SK-N-SH treated with all-trans-retinoic acid at 6 μM for 48 hours (cell line): ENCODE measurements around the gene PAIP1.
"Not testable (repeated sequence)": the region's sequence is repeated elsewhere in the genome, so short reads cannot be mapped to it uniquely, and the experiment has no call there.

Experiments used
- BACH2 ChIP-seq: fragments of 250-450 bp; sonication (Bioruptor Pico); IDR thresholded peaks from 2 replicates; pipeline ENCODE4 v1.9.0; 2021; ENCODE audit warnings: mild to moderate bottlenecking, borderline replicate concordance
- ISL1 ChIP-seq: fragments of 250-450 bp; sonication (Bioruptor Pico); IDR thresholded peaks from 2 replicates; pipeline ENCODE4 v2.1.2; 2022; ENCODE audit warnings: mild to moderate bottlenecking, moderate library complexity
- PATZ1 ChIP-seq: fragments of 250-450 bp; sonication (Bioruptor Pico); IDR thresholded peaks from 2 replicates; pipeline ENCODE4 v1.8.0; 2020; ENCODE audit warnings: mild to moderate bottlenecking, moderate library complexity, borderline replicate concordance
- SNAI2 ChIP-seq: fragments of 250-450 bp; sonication (Bioruptor Pico); IDR thresholded peaks from 2 replicates; pipeline ENCODE4 v1.5.0; 2020; ENCODE audit warnings: mild to moderate bottlenecking, moderate library complexity
- ZC3H10 ChIP-seq: fragments of 250-450 bp; sonication (Bioruptor Pico); IDR thresholded peaks from 2 replicates; pipeline ENCODE4 v1.5.1; 2021; ENCODE audit warnings: mild to moderate bottlenecking, moderate library complexity
- ZFP3 ChIP-seq: fragments of 250-450 bp; sonication (Bioruptor Pico); IDR thresholded peaks from 2 replicates; pipeline ENCODE4 v1.5.0; 2020; ENCODE audit warnings: mild to moderate bottlenecking, moderate library complexity
- ZNF70 ChIP-seq: fragments of 450-650 bp; formaldehyde crosslinking; IDR thresholded peaks from 2 replicates; pipeline ENCODE4 v1.5.0; 2020; ENCODE audit warnings: mild to moderate bottlenecking, moderate library complexity

GRCh38 chr5:43580402-43581210 is 23.7 kb upstream of the PAIP1 start:
- TF ChIP-seq SNAI2; ZC3H10 (CRISPR knock-in tag); ZFP3 (CRISPR knock-in tag); PATZ1 (CRISPR knock-in tag); ZNF70 (CRISPR knock-in tag); ISL1 (CRISPR knock-in tag); BACH2 (CRISPR knock-in tag): not testable (repeated sequence)
